ENCODE measurements around the gene KIF5C.

KIF5C gene

DNA sequence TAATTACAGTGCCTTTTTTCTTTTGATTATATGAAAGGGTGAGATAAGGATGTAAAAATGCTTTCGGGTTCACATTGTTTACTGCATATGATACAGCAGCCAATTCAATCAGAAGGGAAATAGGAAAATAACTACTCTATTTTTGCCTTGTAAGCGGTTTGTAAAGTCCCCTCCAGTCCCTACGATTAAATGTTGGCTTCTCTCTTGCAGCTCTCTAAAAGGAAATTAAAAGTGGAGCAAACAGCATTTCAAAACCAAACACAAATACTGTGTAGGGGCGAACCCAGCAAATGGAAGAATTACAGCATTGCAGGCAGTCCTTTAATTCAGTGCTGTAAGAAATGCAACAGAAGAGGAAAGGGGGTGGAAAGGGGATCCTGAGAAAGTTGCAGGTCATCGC is 182.4 kb downstream of the KIF5C start:
- FAIRE-seq, result no peak

DNA sequence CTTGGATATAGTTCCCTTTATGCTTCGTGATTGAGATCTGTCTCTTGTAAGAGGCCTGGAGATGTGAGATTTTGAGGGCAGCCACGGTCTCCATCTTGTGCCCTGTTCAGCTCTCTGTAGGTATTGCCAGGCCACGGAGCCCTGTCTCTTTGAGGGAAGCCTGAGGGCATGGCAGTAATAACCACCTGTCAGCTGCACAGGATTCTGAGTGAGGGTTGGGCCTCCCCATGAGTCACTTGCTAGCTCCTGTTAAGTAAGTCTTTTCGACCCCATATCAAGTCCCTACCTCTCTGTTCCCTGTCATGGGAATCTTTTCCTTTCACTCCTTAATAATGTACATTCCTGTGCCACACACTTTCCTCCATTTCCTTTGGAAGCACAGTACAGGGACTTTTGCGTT is 183.9 kb downstream of the KIF5C start:
- FAIRE-seq, result no peak

DNA sequence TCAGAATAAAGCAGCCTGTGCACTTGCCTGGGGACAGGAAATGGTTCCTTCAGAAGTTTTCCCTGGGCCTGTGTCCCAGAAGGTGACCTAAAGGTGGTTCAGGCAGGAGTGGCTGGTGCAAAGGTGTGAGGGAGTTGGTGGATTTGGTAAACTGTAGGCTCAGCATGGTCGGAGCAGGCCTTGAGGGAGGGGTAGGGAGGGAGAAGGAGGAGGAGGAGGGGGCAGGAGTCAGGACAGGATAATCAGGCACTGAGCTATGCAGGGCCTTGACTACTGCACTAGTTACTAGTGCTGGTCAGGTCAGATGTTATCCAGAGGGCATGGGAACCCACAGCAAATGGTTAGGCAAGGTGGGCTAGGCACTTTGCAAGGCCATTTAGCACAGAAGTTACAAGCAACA is 184.8 kb downstream of the KIF5C start:
- no peak for FAIRE-seq

DNA sequence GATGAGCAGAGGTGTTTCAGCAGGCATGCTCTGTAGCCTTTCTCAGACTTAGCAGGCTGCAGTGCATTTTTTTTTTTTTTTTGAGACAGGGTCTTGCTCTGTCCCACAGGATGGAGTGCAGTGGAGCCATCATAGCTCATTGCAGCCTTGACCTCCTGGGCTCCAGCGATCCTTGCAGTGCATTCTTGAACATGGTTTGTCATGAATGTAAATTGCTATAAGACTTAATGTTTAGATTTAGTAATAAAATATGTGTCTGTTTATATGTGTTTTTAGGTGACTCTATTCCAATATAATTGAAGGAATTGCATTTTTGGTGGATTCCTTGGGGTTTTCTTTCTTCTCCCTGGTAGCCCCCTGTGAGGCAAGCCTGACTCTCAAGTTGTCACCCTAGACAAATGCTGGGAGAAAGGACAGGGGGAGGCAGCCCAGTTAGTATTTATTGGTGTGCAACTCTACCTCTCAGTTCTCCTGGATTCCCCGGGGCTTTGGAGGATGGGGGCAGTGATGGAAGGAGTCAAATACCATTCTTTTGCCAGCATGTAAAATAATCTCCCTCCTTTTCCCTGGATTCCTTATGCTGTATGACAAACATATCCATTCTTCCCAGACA is 186.2 kb downstream of the KIF5C start:
- no peak for FAIRE-seq

DNA sequence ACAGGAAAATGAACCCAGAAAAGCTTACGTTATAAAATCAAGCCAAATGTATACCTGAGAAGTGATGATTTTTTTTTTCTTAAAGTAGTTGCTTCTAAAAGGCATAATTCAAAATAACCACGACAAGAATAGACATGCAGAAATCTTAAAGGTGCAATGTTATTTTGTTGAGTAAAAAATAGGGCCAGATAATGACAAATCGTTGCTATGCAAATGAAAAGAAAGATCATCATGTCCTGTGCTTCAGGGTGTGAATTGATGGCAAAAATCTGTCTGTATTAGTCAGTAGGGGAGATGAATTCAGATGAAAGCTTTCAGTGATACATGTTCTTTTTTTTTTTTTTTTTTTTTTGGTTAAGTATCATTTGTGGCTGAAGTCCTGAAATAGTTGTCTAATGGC is 187.5 kb downstream of the KIF5C start:
- FAIRE-seq, result no peak

DNA sequence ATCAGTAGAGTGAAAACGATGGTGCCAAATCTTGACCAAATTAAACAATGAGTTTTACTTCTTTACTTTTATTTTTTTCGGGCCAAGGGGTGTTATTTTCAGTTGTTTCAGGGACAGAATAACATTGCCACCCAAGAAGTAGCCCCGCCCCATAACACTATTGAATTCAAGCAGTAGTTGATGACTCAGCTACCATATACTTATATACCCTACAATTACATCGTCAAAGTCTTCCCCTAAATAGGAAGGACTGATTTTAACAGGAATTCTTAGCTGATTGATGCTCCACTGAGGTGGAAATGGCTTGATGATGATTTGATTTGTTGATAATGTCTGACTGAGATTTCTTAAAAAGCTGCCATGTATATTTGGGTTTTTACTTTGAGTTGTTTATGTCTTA is 188.2 kb downstream of the KIF5C start:
- FAIRE-seq, result no peak

DNA sequence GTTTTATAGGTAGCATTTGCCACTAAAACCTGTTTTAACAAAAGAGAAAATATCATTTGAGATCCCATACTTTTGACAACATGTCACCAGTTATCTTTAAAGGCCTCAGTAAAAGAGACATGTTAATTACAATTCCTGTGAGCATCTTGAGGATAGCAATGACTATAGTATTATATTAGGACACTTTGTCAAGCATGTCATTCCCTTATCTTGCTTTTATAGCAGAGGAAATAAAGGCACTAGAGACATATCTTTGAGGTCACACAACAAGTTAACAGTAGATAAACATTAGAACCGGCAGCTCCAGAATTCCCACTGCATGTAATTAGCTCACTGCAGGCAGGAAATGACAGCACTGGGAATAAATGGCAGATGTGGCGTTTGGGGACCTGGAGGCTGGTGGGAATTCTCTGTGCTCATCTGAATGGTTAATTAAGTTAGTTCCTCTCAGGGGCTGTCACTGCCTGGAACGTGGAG is 189.4 kb downstream of the KIF5C start:
- FAIRE-seq, result no peak

DNA sequence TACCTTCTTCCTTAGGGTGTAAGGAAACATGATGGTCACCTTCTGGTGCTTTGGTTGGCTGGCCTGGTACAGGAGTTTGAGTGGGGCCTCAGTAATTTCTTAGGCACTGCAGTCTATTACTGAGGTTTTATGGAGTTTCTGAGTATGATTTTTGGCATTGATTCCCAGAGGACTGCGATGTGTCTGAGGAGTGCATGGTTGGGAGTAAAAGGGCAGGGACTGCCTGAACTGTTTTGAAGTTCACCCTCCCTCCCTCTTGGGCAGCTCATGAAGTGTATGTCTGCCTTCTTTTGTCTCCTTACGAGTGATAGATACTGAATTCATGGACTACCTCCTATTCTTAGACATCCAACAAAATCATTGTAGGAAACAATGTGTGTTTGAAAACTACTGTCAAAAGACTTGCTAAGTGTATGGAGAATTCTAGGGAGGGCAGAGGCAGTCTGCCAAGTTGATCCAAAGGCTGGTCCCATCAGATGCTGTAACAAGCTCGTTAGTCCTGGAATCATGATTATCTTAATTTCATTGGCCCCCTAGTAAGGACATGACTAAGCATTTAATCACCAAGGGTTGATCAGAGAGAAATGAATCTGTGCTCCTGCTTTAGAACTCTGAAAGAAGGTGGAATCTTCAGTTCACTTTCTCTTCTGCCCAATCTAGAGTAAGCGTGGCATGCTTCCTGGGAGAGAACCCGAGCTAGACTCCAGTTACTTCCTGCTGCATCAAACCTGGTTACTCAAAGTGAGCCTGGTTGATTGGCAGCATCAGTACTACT is 190.0 kb downstream of the KIF5C start:
- no peak for FAIRE-seq

DNA sequence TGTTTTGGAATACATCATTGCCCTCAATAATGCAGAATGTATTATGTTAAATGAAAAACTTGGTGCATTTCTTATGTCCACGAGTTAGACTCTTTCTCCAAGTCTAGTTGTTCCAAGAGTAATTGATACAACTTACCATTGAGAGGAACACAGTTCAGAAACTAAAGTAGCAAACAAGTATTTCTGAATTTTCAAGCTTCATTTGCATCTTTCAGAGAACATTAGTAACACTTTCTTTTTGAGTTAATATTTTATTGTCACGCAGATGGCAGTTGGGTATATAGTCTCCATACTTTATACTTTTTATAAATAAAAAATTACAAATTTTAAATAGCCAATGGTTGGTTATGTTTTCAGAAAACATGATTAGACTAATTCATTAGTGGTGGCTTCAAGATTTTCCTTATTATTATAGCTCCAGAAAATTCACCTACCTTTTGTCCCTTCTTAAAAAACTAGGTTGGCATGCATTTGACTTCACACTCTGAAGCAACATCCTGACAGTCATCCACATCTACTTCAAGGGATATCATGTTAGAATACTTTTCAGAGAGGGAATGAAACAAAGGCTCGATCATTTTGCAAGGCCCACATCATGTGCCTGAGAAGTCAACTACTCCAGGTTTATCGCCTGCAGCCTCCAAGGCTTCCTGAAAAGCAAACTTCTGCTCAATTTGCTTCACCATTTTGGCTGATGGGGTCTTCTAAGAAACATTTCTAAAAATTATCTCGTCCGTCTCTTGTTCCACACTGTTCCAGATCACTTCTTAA is 193.4 kb downstream of the KIF5C start:
- no peak for FAIRE-seq

DNA sequence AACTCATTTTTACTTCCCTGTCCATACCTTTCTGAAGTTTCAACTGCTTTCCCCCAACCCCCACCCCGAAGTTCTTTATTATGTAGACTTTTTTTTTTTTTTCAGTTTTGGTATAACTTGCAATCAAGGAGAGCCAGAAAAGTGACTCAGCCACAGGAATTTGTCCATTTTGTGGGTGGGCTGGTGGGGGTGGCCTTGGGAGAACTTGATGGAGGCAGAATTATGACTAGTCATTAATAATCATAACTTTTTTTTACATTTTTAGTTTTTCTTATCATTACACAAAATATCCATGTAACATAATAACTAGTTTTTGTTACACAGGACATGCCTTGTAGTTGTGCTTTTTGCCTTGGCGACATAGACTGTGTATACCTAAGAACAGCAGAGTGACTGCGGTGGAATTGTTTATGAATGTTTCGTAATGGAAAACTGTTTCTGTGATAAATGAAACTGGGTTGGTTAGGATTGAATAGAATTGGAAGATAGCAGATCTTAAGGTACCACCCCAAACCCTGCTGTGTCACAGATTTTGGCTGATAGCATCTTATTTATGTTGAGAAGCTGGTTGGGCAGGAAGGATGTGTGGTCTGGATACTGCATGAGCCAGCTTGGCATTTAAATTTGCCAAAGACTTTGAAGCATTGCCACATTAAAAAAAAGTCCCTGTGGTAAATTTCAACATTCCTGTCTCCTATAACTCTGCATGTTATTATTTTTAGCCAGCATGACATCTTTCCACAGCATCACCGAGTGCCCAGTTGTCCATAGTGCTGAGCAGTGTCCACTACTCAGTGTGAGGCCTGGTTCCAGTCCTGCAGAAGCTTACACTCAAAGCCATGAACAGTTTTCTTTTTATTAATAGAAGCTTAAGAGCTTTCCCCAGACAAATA is 194.2 kb downstream of the KIF5C start:
- no peak for FAIRE-seq

DNA sequence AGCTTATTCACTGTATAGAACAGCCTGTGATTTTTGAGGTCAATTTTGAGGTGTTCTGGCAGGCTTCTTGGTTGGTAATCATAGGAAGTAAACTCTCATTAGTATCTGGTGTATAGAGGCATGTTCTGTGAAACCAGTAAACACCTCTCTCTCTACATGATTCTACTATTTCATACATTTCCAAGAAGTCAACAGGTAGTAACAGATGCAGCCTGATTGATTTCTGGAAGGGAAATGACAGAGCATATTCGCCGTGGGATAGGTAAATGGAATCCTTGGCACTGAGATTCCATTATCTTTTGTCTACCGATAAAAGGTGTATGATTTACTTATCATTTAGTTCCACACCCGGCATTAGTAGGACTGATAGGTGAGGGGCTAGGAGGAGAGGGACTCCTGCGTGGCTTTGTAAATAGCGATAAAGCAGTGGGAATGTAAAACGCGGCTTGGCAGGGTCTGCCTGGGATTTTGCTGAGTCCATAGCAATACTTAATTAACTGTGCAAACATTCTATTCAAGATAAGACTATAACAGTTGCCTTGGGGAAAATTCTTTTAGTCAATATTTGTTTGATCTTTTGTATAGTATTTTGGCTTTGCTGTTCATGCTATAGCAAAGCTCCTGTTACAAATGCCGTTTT is 195.8 kb downstream of the KIF5C start:
- no peak for FAIRE-seq

DNA sequence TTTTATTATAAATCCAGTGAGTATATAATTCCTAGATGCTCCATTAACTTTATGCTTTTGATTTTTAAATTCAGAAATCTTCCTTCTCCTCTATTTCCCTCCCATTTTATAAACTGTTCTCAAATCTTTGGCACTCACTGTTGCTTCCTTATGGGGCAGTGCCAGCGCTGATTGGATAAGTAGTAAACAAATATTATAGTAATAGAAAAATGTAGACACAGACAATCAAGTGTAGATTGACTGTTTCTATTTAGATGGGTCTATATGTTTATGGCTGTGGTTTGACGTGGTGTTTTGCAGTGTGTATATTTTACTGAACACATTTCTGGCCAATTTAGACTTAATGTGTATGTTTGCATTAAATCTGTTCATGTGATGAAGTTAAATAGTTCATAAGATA is 200.1 kb downstream of the KIF5C start:
- no peak for FAIRE-seq

DNA sequence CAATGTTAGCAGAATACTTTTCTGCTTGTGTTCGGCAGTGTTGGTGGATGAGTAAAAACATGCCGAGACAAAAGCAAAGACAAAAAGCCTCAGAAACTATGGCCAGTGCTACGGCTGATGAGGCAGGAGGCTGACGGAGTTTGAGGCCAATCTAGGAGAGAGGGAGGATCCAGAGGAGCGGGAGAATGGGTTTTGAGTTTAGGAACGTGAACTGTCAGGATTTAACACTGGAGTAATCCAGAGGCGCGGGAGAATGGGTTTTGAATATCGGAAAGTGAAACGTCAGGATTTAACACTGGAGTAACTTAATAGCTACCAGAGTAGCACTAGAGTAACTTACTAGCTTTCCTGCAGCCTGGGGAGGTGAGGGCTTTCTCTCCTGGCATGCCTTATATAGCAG is 200.8 kb downstream of the KIF5C start:
- FAIRE-seq, result no peak
